Gastrocnemius medialis (tissue), 4 donors: Measurements from ENCODE around the gene IL5RA.

Source experiments
- CTCF ChIP-seq, 5 experiments: fragments of 450-650 bp in 3 of 5; fragments of 200-600 bp in 2 of 5; sonication (generic) in 2 of 5; IDR thresholded peaks in 4 of 5; conservative IDR thresholded peaks in 1 of 5; 1 replicate in 4 of 5; 2 replicates in 1 of 5; pipeline ENCODE4 v1.5.1; 2016 to 2019; ENCODE audit warnings: antibody characterized with exemption in 5 of 5, mild to moderate bottlenecking in 3 of 5, moderate library complexity in 3 of 5
- POLR2A ChIP-seq, 2 donors: fragments of 450-650 bp; IDR thresholded peaks; one replicate each; pipeline ENCODE4 v1.6.1; 2017; ENCODE audit warnings: antibody characterized with exemption in 2 of 2, mild to moderate bottlenecking in 2 of 2, moderate library complexity in 2 of 2

GRCh38 chr3:3133500-3133899 lies 23.3 kb upstream of the IL5RA start:
- TF ChIP-seq CTCF (IDR thresholded peaks at IDR 0.05 in 4 of 5, conservative IDR thresholded peaks at IDR 0.05 in 1 of 5), result no peak
- no peak for TF ChIP-seq POLR2A (IDR thresholded peaks at IDR 0.05)
